ENCODE measurements around the gene KCNJ1. TPM values are rescaled to one million over a fixed set of nuclear protein-coding genes. Genes with fewer than 3 reads are reported as not detected.

KCNJ1 gene
- total and polyA plus RNA-seq, 8 donors, result 0.09 to 0.83 (median 0.38) TPM; not detected in 2

- H3K4me3 ChIP-seq, result no peak overlapping the region
- peaks cover 0 to 7% of the 10 kb centered on the region in 2 donors for H3K4me1 ChIP-seq
- DNase-seq, result no peak
- H3K27me3 ChIP-seq, result no peaks in the 10 kb centered on the region
- intact Hi-C loops (cut with DNase I), result no loop called here
- ATAC-seq, result no peak
- TF ChIP-seq, protein P1, sequence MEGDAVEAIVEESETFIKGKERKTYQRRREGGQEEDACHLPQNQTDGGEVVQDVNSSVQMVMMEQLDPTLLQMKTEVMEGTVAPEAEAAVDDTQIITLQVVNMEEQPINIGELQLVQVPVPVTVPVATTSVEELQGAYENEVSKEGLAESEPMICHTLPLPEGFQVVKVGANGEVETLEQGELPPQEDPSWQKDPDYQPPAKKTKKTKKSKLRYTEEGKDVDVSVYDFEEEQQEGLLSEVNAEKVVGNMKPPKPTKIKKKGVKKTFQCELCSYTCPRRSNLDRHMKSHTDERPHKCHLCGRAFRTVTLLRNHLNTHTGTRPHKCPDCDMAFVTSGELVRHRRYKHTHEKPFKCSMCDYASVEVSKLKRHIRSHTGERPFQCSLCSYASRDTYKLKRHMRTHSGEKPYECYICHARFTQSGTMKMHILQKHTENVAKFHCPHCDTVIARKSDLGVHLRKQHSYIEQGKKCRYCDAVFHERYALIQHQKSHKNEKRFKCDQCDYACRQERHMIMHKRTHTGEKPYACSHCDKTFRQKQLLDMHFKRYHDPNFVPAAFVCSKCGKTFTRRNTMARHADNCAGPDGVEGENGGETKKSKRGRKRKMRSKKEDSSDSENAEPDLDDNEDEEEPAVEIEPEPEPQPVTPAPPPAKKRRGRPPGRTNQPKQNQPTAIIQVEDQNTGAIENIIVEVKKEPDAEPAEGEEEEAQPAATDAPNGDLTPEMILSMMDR (IDR thresholded peaks at IDR 0.05), result no peak
- no peak overlapping the region for H3K27ac ChIP-seq
- H3K9me3 ChIP-seq, result no peaks in the 10 kb centered on the region
- H3K36me3 ChIP-seq, result no peaks in the 10 kb centered on the region
Observed at GRCh38 chr11:128913806-128914205, 46.7 kb upstream of the KCNJ1 start.

DNA sequence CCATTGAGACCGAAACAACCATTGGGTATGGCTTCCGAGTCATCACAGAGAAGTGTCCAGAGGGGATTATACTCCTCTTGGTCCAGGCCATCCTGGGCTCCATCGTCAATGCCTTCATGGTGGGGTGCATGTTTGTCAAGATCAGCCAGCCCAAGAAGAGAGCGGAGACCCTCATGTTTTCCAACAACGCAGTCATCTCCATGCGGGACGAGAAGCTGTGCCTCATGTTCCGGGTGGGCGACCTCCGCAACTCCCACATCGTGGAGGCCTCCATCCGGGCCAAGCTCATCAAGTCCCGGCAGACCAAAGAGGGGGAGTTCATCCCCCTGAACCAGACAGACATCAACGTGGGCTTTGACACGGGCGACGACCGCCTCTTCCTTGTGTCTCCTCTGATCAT lies 44.6 kb upstream of the KCNJ1 start:
- ATAC-seq (no peak), DNase-seq (no peak)
- H3K4me3 ChIP-seq, result no peak overlapping the region
- peaks cover 5 to 28% of the 10 kb centered on the region in 2 donors for H3K4me1 ChIP-seq
- no peak overlapping the region for H3K27ac ChIP-seq
- TF ChIP-seq, protein P1 (IDR thresholded peaks at IDR 0.05), result no peak
- H3K36me3 ChIP-seq, result no peaks in the 10 kb centered on the region
- intact Hi-C loops (cut with DNase I), result no loop called here
- H3K27me3 ChIP-seq, result no peaks in the 10 kb centered on the region
- H3K9me3 ChIP-seq, result no peaks in the 10 kb centered on the region

- no peak overlapping the region for H3K4me3 ChIP-seq
- H3K27me3 ChIP-seq, result no peaks in the 10 kb centered on the region
- no peak for DNase-seq
- intact Hi-C loops (cut with DNase I), result no loop called here
- peaks cover 5 to 32% of the 10 kb centered on the region in 2 donors for H3K4me1 ChIP-seq
- TF ChIP-seq, protein P1 (IDR thresholded peaks at IDR 0.05), result no peak
- no peaks in the 10 kb centered on the region for H3K9me3 ChIP-seq
- no peaks in the 10 kb centered on the region for H3K36me3 ChIP-seq
- no peak overlapping the region for H3K27ac ChIP-seq
- no peak for ATAC-seq
Observed at GRCh38 chr11:128911239-128911638, 44.1 kb upstream of the KCNJ1 start.

- Histone ChIP-seq H3K9me3 (no peaks in the 10 kb centered on the region), H3K36me3 (no peaks in the 10 kb centered on the region), H3K27me3 (peaks cover 0 to 2% of the 10 kb centered on the region in 2 donors), H3K27ac (no peak overlapping the region), H3K4me3 (no peak overlapping the region), H3K4me1 (peaks cover 5 to 39% of the 10 kb centered on the region in 2 donors)
- TF ChIP-seq, protein P1 (IDR thresholded peaks at IDR 0.05), result no peak
- ATAC-seq (no peak), DNase-seq (no peak)
- intact Hi-C loops (cut with DNase I), result no loop called here
Observed at GRCh38 chr11:128910576-128910975, 43.5 kb upstream of the KCNJ1 start.

DNA sequence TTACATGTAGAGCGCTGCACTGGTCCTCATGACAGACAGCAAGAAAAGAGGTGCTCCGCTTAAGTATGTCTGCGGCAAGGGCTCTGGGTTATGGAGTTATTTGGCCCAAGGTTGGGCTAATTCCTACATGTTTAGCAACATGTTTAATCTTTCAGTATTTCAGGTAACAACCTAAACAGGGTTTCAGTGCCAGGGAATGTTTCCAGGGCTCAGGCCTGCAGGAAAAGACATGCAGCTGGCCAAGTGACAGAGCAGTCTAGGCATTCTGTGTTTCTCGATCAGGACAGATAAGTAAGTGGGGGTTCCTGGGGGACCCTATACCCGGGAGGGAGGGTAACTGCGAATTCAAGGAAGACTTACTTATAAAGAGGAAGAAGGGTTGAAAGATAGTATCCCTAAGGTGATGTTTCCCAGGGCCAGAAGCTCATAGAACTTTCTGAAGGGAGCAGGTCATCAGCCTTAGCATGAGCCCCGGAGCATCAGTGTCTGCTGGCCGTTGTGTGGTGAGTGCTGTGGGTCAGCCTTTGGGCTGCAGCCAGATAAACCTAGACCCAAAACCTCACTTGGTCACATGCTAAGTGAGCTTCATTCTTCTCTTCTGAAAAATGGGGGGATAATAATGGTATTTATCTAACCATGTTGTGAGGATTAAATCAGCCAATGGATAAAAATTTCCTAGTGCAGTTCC lies 42.5 kb upstream of the KCNJ1 start:
- Histone ChIP-seq H3K27ac (no peak overlapping the region), H3K4me1 (peaks cover 11 to 49% of the 10 kb centered on the region in 2 donors), H3K4me3 (no peak overlapping the region), H3K27me3 (peaks cover 0 to 12% of the 10 kb centered on the region in 2 donors), H3K36me3 (no peaks in the 10 kb centered on the region), H3K9me3 (no peaks in the 10 kb centered on the region)
- TF ChIP-seq, protein P1 (IDR thresholded peaks at IDR 0.05), result no peak
- intact Hi-C loops (cut with DNase I), result no loop called here
- DNase-seq (no peak), ATAC-seq (no peak)

Data from left lung (tissue), 10 donors.